UCSD-AML1 (cell line): ENCODE data around the gene LSAMP.

Experiments
- DNase-seq: peaks from one replicate; lab custom pipeline; 2025; ENCODE audit not compliant: unreplicated experiment; lab: John Stamatoyannopoulos, UW

LSAMP gene

DNA sequence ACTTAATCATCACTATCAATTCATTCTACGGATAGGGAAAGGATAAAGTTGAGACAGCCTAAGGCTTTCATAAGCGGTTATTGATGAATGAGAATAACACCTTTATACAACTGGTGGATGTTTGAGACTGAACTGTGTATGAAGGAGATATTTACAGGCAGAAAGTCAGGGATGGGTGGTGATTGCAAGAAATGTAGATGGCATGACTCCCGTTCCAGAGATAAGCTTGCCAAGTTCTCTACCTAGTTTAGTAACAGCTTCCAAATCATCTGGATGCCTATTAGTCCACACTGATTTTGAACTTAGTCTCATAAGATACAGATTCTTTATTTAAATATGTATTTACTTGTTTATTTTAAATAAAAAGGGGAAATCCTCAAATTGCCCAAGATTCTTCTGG, 463.2 kb downstream of the LSAMP start:
- no peak for DNase-seq

DNA sequence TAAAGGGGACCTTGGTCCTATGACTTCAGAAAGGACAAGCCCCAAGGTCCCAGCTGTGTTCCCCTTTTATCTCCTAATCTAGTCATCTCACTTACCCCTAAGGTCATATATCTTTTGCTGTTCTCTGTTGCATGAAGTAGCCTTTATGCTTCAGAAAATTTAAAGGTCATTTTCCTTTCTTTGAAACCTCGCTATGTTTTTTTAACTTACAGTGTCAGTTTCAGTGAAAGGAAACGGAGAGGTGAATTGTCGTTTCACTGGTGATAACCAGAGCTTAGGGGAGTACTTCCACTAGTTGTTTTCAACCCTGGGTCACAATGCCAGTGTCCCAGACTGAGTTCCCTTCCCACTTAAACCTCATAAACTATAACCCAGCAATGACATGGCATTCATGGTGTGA, 464.6 kb downstream of the LSAMP start:
- no peak for DNase-seq

DNA sequence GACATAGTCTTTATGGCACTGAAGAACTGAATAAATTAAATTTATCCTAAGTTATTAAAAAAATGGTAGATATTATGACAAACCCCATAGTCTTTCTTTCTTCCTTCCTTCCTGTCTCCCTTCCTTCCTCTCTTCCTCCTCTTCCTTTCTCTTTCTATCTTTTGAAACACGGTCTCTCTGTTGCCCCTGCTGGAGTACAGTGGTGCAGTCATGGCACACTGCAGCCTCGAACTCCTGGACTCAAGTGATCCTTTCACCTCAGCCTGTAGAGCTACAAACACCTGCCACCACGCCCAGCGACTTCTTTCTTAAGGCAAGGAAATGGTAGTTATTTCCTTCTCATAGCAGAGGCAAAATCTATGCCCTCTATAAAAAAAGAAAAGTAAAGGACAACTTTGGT, 467.4 kb downstream of the LSAMP start:
- no peak for DNase-seq

DNA sequence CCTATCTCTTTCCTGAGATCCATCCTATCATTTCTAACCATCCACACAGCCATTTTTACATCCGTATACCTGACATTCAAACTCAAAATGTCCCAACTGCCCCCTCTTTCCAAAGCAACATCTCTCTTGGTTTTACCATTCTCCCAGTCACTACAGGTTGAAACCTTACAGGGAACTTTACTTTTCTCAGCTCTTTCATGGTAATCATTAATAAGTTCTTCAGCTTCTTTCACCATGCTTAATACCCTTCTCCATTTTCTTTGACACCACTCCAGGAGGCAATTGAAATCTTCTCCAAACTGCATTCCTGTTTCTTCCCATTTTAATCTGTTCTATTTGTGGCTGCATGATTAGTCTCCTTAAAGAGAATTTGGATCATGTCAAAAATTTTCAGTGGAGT, 469.5 kb downstream of the LSAMP start:
- no peak for DNase-seq

DNA sequence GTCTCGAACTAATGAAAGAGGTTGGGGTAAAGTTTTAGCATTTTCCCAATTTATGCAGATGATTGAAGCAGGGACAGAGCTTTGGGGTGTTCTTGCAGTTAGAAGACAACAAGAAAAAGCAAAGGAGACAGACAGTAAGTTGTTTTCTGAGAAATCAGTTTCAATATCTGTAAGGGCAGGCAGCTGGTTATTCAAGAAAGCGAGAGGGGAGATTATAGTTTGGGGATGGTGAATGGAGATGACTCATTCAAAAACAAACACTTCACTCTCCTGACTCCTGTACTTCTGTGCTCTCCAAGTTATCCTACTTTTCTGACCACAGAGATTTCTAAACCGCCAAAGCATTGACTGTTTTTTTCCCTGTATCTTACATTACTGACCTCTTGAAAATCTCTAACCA, 469.9 kb downstream of the LSAMP start:
- DNase-seq, result no peak

DNA sequence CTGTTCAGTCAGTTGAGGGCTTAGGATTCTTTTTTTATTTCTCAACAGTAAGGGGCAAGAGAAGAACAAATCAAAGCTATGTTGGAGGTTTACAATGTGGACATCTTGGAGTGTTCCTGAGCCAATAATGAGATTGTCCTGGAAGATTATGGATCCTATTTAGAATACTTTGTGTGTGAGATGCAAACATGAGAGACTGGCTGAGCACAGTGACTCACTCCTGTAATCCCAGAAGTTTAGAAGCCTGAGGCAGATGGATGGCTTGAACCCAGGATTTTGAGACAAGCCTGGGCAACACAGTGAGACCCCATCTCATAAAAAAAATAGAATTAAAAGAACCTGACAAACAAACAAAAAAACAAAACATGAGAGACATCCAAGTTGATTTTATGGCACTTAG, 470.3 kb downstream of the LSAMP start:
- DNase-seq, result no peak

DNA sequence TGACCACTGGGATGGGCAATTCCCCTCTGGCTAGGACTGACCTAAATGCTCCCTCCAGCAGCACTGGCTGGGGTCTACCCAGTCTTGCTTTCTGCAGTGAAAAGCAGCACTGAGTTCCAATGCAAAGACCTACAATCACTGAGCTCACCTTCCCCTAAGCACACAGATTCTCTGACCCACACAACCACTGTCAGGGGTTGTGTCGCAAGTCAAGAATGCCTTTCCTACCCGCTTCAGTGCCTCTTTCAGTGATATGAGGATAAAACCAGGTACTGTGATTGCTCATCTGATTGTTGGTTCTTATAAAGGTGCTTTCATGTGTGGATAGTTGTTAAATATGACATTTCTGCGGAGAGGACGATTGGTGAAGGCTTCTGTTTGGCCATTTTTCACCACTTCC, 476.4 kb downstream of the LSAMP start:
- DNase-seq, result no peak

DNA sequence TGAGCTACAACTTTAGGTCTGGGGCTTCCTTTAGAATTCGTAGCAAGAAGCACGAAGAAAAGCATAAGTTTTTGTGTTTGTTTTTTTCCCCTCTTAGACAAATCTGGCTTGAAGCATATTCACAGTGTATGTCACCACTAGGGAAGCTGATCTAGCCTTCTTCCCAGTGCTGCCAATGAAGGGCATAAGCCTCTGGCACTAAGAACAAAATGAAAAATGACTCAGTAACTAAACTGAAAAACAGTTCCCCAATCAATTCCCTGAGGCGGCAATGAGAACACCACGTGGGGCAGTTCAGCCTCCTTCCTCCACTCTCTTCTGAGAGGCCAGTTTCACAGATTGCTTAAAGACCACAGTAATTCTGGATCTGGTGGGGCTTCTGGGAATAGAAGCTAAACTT, 483.9 kb downstream of the LSAMP start:
- no peak for DNase-seq

DNA sequence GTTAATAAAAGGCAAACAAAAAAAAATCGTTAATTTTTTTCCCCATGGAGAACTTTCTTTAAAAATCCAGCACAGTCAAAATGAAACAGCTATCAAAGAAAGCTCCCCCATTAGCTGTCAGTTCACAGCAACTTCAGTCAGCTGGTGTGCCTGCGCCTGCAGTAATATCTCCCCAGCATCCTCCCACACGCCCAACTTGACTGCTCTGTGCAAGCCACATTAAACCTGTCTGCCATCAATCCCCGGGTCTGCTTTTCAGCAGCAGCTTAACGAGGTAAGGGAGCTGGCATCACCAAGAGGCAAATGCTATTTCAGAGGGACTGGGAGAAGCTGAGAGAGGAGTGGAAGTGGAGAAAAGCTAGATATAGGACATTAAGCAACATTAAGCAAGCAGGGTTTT, 484.5 kb downstream of the LSAMP start:
- DNase-seq, result no peak

DNA sequence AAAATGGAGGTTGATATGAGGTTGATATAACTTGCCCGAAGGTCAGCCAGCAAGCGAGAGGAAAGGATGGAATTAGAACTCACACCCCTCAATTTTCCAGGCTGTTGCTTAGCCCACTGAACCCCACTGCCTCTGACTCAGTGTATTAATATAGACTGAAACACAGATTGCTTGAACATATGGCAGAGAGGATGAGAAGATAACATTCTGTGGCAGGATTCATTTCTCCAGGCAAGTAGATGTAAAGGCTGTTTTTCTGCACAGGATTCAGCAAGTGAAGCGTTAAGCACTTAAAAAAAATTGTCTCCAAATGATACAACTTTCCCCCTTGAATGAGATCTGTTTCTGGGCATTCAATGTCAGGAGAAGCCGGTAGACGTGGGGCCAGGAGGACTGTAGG, 486.8 kb downstream of the LSAMP start:
- DNase-seq, result no peak

DNA sequence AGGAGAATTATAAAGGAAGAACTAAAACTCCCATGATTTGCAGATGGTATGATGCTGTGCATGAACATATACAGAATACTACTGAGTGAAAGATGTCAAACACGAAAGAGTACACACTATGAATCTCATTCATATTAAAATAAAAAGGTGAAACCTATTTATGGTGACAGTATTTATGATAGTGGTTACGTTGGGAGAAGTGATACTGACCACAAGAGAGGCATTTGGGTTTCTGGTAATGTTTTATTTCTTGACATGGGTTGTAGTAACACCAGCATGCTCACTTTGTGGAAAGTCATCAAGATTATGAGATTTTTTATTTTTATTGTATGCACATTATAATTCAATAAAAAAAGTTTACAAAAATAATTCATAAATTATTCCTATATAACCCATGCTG, 498.0 kb downstream of the LSAMP start:
- no peak for DNase-seq

DNA sequence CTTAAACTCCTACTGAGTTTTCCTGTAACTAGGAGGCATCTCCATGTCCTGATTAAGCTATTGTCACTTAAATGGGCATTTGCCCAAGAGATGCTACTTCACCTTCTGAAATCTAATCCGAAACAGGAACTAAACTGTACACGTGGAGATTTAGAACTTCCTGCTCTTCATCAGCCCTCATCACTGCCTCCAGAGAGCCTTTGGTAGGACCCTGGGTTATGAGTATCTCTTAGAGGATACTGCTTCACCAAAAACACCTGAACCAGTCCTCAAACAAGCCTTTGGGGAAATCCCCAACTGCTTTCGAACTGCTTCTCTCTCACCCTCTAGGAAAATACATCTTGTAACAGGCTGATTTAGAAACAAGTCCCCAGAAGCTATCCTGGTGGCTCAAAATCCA, 501.7 kb downstream of the LSAMP start:
- DNase-seq, result no peak

DNA sequence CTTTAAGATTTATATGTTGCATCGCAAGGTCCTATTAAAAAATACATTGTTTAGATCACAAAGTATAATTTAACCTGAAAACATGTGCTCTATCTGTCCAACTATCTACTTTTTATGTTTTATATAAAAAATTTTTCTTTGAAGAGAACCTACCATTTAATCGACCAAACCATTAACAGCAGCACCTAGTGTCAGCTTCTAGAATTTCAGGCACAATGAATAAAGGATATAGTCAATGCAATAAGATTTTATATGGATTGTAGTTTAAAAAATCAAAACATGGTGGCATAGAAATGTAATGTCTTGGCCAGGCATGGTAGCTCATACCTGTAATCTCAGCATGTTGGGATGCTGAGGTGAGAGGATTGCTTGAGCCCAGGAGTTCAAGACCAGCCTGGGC, 508.2 kb downstream of the LSAMP start:
- DNase-seq, result no peak

DNA sequence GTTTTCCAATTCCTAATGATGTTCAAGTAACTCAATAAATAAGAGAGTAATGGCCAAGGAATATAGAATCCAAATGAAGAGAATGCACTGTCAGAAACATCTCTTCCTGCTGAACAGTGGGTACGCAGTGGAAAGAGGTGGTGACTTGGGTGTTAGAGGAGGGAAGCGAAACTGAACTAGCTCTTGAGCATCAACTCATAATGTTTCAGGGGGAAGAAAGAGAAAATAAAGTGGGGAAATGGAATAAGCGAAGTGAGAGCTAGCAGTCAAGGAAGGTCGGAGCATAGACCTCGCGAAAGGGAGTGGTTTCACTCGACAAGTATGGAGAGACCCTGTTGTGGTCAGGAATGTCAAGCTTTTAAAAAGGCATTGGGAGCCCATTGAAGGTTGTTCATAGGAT, 512.5 kb downstream of the LSAMP start:
- no peak for DNase-seq

DNA sequence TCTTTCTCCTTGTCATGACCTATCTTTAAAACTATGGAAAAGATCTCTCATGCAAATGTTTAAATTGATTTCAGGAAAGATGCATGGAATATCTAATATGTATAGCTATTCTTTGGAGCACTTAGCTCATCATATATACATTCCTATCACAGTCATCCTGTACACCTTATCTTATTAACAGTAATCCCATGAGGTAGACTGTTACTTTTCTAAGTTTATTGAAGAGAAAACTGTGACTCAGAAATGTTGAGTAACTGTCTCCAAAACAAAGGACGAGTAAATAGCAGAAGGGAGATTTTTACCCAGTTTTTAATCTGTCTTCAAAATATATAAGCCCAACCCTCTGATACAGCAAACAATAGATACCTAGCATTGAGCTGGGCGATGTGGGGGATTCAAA, 513.7 kb downstream of the LSAMP start:
- no peak for DNase-seq

DNA sequence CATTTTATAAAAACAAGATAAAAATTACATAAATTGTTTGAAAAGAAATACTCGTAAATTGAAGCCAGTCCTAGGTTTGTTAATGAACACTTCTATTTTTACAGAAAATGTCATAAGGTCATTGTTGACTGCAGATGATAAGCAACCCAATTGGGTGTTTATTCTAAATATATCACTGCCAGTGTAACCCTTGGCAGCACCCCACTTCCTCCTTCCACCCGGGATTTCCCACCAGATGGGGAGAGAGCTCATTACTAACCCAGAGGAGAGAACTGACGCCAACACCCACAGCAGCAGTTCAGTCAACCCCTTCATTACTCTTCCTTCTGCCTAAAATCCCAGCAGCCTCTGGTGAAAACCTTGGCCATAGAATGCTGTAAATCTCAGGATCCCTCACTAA, 514.4 kb downstream of the LSAMP start:
- DNase-seq, result no peak

DNA sequence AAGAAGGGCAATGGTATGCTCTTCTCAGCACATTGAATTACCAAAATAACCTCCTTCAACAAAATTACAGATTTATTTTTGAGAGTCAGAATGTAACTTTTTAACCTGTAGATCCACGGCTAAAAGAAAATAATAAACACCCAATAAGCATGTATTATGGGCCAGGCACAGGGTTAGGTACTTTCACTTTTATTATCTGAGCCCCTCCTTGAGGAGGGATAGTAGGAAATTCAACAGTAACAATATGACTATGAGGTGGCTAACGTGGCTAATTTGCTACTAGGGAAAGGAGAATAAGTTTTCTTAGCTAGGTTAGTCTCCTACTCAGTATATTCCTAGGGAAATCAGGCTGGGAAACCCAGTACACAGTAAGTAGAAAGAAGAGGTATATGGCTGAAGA, 515.1 kb downstream of the LSAMP start:
- DNase-seq, result no peak

DNA sequence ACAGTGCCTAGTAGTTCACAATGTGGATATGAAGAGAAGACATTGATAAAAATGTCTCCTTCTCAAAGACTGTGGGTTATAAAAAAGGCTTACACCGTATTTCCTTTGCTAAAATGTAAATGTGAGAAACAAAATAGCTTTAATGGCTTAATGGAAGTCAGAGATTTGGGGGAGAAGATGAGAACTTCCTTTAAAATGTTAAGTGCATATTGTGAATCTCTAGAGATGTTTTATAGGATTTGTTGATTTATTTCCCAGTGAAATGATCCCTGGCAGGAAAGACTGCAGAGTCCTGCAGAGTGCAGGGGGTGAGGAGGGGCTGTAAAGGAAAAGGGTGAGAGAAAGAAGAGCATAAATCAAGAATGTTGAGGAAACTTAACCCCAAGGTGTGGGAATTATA, 516.9 kb downstream of the LSAMP start:
- no peak for DNase-seq

DNA sequence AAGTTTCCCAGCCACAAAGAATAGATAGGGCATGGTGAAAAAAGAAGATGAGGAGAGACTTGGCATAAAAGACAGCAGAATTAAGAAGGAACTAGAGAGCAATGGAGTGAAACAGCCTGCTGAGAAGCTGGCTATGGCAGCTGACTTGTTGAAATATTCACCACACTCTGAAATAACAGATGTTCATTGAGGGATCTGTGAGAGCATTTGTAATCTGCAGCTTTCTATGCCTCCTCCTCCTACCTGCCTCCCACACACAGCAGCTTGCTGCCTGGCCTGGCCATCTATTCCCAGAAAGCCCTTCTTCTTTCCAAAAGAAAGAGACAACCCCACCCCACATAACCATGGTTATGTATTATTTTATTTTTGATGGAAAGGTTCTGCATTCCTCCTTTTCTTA, 518.1 kb downstream of the LSAMP start:
- no peak for DNase-seq

DNA sequence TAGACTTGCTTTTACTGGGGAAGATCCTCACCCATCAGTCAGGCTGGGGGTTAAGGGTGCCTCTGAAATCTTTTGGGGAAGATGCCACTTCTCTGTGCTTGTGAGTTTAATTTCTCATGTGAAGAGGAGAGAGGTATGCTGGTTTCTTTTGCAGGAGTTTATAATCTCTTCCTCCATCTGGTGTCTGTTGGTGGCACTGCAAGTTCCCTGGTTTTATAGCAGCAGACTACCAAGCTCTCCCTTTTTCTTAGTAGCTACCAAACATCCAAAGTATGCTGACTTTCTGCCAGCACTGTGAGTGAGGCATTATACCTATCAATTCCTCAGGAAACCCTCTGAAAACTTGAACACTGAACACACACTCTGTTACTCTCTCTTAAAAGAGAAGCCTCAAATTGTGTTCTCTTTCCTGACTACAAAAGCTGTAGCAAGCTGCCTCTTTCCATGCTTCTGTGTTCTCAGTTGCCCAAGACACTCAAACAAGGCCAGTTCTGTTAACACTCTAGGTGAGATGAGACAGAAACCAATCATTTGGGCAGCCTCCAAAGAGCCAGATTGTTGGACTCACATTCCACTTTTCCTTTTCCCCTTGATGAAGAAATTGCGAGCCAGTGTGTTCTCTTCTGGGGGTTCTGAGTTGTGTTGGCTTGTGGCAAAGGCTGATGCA, 522.5 kb downstream of the LSAMP start:
- DNase-seq, result no peak

DNA sequence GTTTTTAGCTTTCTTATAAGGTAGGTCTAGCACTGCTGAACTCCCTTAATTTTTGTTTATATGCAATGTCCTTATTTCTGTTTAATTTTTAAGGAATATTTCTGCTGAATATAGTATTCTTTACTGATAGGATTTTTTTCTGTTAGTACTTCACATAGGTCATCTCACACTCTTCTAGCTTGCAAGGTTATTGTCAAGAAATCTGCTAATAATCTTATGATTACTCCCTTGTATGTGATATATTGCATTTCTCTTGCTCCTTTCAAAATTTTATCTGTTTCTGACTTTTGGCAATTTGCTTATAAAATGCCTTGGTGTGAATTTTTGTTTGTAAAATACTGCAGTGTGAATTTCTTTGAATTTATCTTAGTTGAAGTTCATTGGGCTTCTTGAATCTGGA, 523.6 kb downstream of the LSAMP start:
- DNase-seq, result no peak

DNA sequence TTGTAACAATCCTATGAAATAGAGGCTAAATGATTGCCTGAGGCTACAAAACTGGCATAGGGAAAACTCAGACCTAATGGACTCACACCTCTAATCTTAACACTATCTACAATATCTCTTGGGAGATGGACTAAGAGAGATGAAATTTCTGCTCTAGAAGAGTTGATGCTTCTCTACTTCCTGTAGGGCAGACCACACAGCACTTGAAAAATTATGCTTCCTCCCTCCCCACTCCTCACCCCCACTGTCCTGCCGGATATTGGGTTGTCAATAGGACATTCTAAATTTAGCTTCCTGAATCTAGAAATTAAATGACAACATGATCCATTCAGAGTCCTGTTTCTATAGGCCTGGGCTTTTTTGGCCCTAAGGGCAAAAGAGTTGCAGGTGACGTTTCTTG, 526.4 kb downstream of the LSAMP start:
- DNase-seq, result no peak

DNA sequence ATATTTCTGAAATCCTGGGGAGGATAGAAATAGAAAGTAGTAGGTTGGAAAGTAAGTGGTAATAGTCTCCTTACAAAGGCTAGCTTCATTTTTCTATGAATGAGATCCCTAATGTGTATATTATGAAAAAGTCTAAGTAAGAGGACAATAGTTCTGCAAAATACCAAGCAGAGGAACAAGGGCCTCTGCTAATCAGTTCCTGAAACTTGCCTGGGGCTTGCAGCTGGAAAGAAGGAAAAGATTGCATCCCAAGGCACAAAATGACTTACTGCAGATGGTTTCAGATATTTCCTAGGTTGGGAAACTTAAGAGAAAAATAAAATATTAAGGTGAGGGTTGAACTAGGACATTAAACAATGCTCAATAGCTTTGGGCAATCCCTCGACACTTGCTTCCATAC, 528.4 kb downstream of the LSAMP start:
- DNase-seq, result no peak

DNA sequence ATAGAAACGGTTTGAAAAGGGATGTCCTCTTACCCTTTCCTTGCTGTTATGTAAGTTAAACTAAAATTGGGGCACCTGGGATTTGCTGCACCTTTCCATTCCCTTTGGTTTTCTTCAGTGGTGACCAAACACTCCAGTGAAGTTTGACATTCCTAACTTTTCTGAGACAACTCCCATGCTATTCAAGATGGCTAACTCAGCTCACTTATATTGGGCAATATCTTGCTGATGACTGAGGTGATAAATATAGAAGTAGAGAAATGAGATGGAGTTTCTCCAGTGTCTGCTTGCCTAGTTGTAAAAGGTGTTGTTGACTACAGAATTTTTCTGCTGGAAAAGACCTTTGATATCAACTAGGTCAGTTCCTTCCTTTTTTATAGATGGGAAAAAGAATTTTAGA, 530.2 kb downstream of the LSAMP start:
- DNase-seq, result no peak
